SJCRH30 (cell line): Measurements from ENCODE around the gene CPA4. TPM values are rescaled to one million over a fixed set of nuclear protein-coding genes. Genes with fewer than 3 reads are reported as not detected.

Experiments used
- DNase-seq, 2 experiments: peaks; one replicate each; pipeline ENCODE4 v3.0.0-alpha.2; 2015 to 2020
- H3K27ac ChIP-seq: fragments of 250-450 bp; sonication (Bioruptor Pico); 2 replicates; pipeline ENCODE4 v1.5.1; 2020; ENCODE audit warnings: mild to moderate bottlenecking, moderate library complexity
- H3K27me3 ChIP-seq: fragments of 250-450 bp; sonication (Bioruptor Pico); 2 replicates; pipeline ENCODE4 v1.5.1; 2020; ENCODE audit warnings: mild to moderate bottlenecking, moderate library complexity
- H3K36me3 ChIP-seq: fragments of 250-450 bp; sonication (Bioruptor Pico); 2 replicates; pipeline ENCODE4 v1.5.1; 2020; ENCODE audit warnings: mild to moderate bottlenecking, moderate library complexity
- H3K4me1 ChIP-seq: fragments of 250-450 bp; sonication (Bioruptor Pico); 2 replicates; pipeline ENCODE4 v1.5.1; 2020; ENCODE audit warnings: mild to moderate bottlenecking, moderate library complexity
- H3K4me3 ChIP-seq: fragments of 250-450 bp; sonication (Bioruptor Pico); 2 replicates; pipeline ENCODE4 v1.5.1; 2020; ENCODE audit warnings: mild to moderate bottlenecking, moderate library complexity
- H3K9me3 ChIP-seq: fragments of 250-450 bp; sonication (Bioruptor Pico); replicated peaks from 2 replicates; pipeline ENCODE4 v1.5.1; 2020; ENCODE audit warnings: mild to moderate bottlenecking, moderate library complexity
- total RNA-seq: library from RNA; depleted of rRNA; stranded (reverse); fragments of >200 nt; shearing (Covaris generic); gene quantifications from 2 replicates; pipeline ENCODE4 v1.2.3, GENCODE V29; 2014

Gene CPA4
- total RNA-seq, 1 experiment from 2014 or later = 3.2 TPM

DNA sequence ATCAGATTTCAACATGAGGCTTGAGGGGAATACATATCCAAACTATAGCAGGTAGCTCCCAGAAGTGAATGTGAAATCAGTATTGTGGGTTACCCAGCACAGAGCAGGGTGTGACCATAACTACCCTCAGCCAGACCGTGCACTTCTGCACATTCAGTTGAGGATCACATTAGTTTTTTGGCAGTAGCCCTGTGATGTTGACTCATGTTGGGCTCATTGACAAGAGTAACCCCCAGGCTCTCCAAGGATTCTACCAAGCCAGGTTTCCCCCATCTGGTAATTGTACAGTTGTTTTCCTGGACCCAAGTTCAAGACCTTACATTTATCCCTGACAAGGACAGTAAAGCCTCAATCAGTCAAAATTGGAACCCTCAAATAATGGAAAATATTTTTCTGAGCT lies 11.7 kb upstream of the CPA4 start:
- no peak overlapping the region for H3K4me3 ChIP-seq
- H3K27ac ChIP-seq = no peak overlapping the region
- no peak for DNase-seq
- peaks cover 26% of the 10 kb centered on the region for H3K4me1 ChIP-seq
- H3K27me3 ChIP-seq = no peaks in the 10 kb centered on the region
- no peaks in the 10 kb centered on the region; the same call in 1 of the 2 replicates for H3K9me3 ChIP-seq
- H3K36me3 ChIP-seq = no peaks in the 10 kb centered on the region

DNA sequence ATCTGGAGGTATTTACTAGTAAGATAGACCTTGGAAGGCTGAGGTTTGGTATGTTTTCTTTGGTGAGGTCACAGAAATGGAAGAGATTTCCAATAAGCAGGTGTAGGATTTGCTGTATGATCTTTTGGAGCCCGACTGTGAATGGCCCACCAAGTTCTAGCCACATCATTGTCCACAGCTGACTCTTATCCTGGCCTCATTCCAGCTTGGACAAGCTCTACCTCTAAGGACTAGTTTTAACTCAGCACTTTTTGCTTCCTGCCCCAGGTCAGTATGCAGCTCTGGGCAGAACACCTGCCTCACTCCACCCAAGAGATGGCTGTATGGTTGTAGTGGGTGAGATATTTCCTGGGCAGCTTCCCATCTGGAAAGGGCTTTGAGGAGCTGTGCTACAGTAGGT lies 6.1 kb upstream of the CPA4 start:
- no peaks in the 10 kb centered on the region for H3K36me3 ChIP-seq
- DNase-seq = peak; percentile 70 to 85

DNA sequence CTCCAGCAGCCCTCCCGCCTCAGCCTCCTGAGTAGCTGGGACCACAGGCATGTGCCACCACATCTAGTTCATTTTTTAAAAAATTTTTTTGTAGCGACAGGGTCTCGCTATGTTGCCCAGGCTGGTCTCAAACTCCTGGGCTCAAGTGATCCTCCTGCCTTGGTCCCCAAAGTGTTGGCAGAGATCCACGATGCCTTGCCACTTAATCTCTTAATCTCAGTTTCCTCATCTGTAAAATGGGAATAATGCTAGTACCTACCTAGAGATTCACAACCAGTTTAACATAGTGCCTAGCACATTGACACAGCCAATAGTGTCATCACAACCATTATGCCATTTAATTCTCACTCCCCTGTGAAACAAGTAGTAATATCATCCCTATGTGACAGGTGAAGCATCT lies 4.8 kb upstream of the CPA4 start:
- H3K4me3 ChIP-seq = no peak overlapping the region
- H3K27ac ChIP-seq = no peak overlapping the region
- no peaks in the 10 kb centered on the region for H3K27me3 ChIP-seq
- H3K36me3 ChIP-seq = no peaks in the 10 kb centered on the region
- H3K9me3 ChIP-seq = no peaks in the 10 kb centered on the region; the same call in 1 of the 2 replicates
- peaks cover 33% of the 10 kb centered on the region for H3K4me1 ChIP-seq
- no peak for DNase-seq

More for the DNA sequence above, 6.1 kb upstream of the CPA4 start:
- H3K27me3 ChIP-seq = no peaks in the 10 kb centered on the region
- no peaks in the 10 kb centered on the region; the same call in 1 of the 2 replicates for H3K9me3 ChIP-seq
- H3K4me3 ChIP-seq = no peak overlapping the region
- H3K27ac ChIP-seq = no peak overlapping the region
- H3K4me1 ChIP-seq = peaks cover 23% of the 10 kb centered on the region

DNA sequence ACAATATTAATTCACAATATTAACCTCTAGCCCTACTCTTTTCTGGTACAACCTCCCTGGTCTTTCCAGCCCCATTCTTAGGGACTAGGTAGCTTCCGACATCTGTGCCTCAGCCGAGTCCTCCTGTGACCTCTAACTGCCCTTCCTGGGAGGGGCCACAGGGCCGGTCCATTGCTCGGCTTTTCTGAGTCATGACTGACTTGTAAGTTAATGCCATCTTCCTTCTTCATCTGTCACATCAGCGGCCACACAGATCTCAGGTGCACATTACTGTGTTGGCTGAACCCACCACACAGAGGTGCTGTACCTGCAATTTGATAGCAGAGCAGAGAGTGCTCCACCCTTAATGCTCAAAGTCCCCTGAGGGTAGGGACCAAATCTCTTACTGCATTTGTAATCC lies 4.1 kb upstream of the CPA4 start:
- Histone ChIP-seq H3K27me3 (no peaks in the 10 kb centered on the region), H3K36me3 (no peaks in the 10 kb centered on the region), H3K4me3 (no peak overlapping the region), H3K4me1 (peaks cover 37% of the 10 kb centered on the region), H3K27ac (no peak overlapping the region), H3K9me3 (no peaks in the 10 kb centered on the region; the same call in 1 of the 2 replicates)
- DNase-seq = no peak

DNA sequence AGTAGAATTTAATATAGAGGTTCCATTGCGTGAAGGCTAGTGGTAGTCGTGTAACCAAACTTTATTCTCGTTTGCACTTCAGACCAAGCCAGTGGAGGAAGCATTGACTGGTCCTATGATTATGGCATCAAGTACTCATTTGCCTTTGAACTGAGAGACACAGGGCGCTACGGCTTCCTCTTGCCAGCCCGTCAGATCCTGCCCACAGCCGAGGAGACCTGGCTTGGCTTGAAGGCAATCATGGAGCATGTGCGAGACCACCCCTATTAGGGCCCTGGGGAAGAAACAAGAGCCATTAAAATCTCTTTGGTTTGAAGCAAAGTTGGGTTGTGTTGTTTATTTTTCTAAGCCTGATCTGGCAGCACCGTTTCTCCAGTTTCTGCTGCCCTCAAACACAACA lies 3.5 kb upstream of the CPA4 start:
- Histone ChIP-seq H3K27ac (no peak overlapping the region), H3K4me3 (no peak overlapping the region), H3K9me3 (no peaks in the 10 kb centered on the region), H3K4me1 (peaks cover 39% of the 10 kb centered on the region), H3K27me3 (no peaks in the 10 kb centered on the region), H3K36me3 (no peaks in the 10 kb centered on the region)
- peak in 1 of 2 experiments; percentile 16 for DNase-seq

DNA sequence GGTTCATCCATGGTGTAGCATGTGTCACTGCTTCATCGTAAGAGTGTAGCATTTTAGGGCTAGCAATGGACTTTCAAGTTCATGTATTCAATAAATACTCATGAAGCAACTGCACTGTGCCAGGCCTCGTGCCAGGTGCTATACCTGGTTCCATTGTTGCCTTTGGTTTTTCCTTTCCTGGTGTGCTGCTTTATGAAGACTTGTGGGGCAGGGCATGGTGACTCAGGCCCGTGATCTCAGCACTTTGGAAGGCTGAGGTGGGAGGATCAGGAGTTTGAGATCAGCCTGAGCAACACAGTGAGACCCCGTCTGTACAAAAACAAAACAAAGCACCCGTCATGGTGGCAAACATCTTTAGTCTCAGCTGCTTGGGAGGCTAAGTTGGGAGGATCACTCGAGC lies 2.2 kb upstream of the CPA4 start:
- Histone ChIP-seq H3K9me3 (no peaks in the 10 kb centered on the region), H3K27ac (no peak overlapping the region), H3K4me1 (peaks cover 45% of the 10 kb centered on the region), H3K4me3 (no peak overlapping the region), H3K27me3 (no peaks in the 10 kb centered on the region), H3K36me3 (no peaks in the 10 kb centered on the region)
- no peak for DNase-seq

DNA sequence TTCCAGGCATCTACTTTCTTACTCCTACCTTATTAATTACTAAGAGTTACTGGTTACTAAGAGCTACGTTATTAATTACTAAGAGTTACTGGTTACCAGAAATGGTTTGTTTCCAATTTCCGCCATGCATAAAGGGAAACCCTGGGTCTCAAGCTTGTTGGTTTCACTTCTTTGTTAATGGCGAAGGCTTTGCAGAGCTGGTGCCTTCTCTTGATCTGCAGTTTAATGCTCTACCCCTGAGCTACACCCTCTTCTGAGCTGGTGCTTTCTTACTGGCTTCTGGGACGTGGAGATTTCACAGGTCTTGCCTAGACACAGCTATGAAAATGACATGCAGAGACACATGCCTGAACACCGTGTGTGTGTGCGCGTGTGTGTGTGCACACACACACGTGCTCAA lies 560 bp downstream of the CPA4 start:
- H3K9me3 ChIP-seq = no peaks in the 10 kb centered on the region
- H3K27ac ChIP-seq = no peak overlapping the region; the same call in 1 of the 2 replicates
- H3K4me1 ChIP-seq = peaks cover 31% of the 10 kb centered on the region
- no peak overlapping the region for H3K4me3 ChIP-seq
- no peak for DNase-seq
- no peaks in the 10 kb centered on the region for H3K36me3 ChIP-seq
- H3K27me3 ChIP-seq = no peaks in the 10 kb centered on the region

DNA sequence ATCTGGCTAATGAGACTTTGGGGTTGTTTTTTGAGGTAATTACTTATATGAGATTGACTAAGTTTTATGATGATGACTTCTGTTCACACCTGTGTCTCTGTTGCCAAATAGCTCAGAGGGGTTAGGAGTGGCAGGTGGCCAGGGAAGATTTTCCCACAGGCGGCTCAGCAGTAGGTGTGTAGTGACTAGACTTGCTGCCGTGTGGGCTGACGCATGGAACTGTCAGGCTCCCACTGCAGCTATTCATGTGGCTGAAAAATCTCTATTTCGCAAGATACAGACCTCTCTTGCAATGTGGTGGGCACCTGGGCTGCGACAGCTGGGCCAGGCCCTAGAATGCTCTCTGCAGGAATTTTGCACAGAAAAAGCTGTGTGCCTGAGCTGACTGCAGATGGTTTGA lies 1.4 kb downstream of the CPA4 start:
- H3K4me1 ChIP-seq = peaks cover 25% of the 10 kb centered on the region
- no peaks in the 10 kb centered on the region for H3K27me3 ChIP-seq
- H3K4me3 ChIP-seq = no peak overlapping the region
- H3K9me3 ChIP-seq = no peaks in the 10 kb centered on the region
- no peaks in the 10 kb centered on the region for H3K36me3 ChIP-seq
- peak in 1 of 2 experiments; percentile 44 for DNase-seq
- H3K27ac ChIP-seq = no peak overlapping the region

DNA sequence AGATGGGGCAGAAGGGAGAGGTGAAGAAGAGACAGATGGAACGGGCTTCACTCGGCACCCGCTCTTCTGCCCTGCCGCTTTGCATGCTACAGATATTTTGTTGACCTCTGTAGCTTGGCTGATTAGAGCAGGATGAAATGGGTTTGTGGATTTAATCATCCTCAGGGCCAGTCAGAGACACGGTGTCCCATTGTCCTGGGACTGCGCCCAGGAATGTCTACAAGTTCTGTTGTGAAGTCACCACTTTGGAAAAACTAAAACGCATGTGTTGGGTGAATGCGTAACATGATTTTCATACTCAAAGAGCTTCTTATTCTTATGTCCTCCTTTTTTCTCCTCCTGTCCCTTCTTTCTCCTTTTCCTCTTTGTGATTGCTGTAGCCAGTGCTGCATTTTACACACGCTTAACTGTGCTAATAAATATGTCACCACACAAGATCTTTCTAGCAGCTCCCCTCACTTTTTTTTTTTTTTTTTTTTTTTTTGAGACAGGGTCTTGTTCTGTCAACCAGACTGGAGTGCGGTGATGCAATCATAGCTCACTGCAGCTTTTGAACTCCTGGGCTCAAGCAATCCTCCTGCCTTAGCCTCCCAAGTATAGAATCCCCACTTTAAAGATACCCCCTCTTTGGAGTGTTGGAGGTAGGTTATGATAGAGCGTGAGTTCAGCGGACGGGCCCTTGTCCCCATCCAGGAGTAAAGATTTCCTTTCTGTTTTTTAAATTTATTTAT lies 3.4 kb downstream of the CPA4 start:
- no peak for DNase-seq
- no peak overlapping the region for H3K4me3 ChIP-seq
- H3K27ac ChIP-seq = no peak overlapping the region
- H3K36me3 ChIP-seq = no peaks in the 10 kb centered on the region
- H3K27me3 ChIP-seq = no peaks in the 10 kb centered on the region
- peaks cover 4% of the 10 kb centered on the region; the same call in 1 of the 2 replicates for H3K9me3 ChIP-seq
- peaks cover 23% of the 10 kb centered on the region for H3K4me1 ChIP-seq

DNA sequence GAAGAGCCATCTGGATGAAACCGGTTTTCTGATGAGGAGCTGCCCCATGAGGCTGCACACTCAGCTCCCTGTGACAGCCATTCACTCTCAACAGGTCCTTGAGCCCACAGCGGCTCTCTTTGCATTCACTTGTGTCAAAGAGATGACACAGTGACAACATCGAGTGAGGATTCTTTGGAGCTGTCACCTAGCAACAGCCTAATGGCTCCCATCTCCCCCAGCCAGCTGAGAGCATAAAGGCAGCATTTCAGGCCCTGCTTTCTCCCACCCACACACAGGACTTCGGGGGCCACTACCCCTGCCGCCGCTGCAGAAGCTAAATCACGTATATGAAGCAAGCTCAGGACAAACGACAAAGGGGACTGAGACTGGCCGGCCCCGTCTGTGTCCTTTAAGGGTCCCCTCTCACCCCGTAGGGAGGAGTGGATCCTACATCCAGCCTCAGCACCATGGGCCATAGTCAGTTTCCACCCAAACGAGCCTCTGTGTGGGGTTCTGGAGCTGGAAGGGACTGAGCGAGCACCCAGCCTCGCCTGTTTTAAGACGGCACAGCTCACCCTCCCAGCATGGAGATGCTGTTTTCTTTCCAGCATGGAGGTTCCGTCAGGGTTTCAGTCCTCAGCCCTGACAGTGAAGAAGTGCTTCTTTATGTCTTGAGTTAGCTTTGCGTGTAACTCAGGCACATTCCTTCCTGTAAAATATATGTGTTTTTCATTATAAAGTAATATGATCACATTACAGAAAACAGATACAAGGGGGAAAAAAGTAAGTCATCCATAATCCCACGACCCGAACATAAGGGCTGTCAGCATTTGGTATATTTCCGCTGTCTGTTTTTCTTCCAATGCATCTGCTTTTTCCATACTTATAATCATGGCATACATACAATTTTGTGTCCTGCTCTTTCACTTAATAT lies 4.9 kb downstream of the CPA4 start:
- H3K27ac ChIP-seq = no peak overlapping the region
- no peaks in the 10 kb centered on the region for H3K36me3 ChIP-seq
- peaks cover 4% of the 10 kb centered on the region; the same call in 1 of the 2 replicates for H3K9me3 ChIP-seq
- no peak overlapping the region for H3K4me3 ChIP-seq
- H3K27me3 ChIP-seq = no peaks in the 10 kb centered on the region
- DNase-seq = no peak
- peaks cover 15% of the 10 kb centered on the region for H3K4me1 ChIP-seq

DNA sequence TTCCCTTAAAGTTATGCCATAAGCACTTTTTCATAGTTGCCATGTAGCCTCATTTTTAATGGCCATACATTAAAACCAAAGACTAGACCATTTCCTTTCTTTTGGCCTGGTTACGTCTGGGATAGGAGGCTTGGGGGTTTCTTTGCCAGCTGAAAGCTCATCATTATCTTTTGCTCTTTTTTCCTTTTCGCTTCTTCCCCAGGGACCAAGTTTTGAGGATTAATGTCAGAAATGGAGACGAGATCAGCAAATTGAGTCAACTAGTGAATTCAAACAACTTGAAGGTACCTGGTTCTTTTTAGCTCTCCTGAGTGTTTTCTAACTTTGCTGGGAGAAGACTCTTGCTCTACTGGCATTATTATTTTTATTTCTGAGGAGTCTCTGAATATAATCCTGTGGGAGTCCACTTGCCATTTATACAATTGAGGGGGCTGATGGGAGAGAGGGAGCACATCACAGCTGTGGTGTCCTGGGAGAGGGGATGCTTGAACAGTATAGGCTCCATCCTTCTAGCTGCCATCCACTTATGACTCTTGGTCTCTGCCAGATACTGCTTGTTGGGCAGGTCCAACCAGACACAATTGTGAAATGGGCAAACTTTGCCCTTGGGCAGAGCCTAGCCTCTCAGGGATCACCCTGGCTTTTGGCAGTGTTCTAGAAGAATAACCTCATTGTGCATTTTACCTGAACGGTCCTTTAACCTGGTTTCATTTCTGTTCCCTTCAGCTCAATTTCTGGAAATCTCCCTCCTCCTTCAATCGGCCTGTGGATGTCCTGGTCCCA lies 5.8 kb downstream of the CPA4 start:
- no peaks in the 10 kb centered on the region for H3K27me3 ChIP-seq
- no peak for DNase-seq
- H3K36me3 ChIP-seq = no peaks in the 10 kb centered on the region
- H3K27ac ChIP-seq = no peak overlapping the region
- H3K4me1 ChIP-seq = peaks cover 9% of the 10 kb centered on the region; the same call in 1 of the 2 replicates
- H3K4me3 ChIP-seq = no peak overlapping the region
- H3K9me3 ChIP-seq = peaks cover 4% of the 10 kb centered on the region; the same call in 1 of the 2 replicates

DNA sequence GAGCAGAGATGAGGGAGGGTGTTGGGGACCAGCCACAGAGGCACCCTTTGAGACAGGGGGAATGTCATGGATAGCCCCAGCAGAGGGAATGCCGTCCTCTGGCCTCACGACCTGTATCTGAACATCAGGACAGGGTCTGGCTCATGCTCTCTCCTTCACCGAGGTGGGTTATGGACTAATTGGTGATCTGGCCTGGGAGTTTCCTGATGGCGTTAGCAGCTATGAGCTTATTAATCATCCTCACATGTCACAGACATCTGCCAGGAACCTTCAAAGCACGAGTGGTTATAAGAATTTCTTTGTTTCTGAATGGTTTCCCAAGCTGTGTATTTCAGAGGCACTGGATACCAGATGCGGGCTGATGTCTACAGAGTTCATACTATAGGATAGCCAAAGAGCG lies 6.9 kb downstream of the CPA4 start:
- peaks cover 2% of the 10 kb centered on the region; the same call in 1 of the 2 replicates for H3K4me1 ChIP-seq
- no peak overlapping the region for H3K27ac ChIP-seq
- no peak for DNase-seq
- H3K27me3 ChIP-seq = no peaks in the 10 kb centered on the region
- H3K36me3 ChIP-seq = no peaks in the 10 kb centered on the region
- H3K4me3 ChIP-seq = no peak overlapping the region
- peaks cover 4% of the 10 kb centered on the region; the same call in 1 of the 2 replicates for H3K9me3 ChIP-seq

DNA sequence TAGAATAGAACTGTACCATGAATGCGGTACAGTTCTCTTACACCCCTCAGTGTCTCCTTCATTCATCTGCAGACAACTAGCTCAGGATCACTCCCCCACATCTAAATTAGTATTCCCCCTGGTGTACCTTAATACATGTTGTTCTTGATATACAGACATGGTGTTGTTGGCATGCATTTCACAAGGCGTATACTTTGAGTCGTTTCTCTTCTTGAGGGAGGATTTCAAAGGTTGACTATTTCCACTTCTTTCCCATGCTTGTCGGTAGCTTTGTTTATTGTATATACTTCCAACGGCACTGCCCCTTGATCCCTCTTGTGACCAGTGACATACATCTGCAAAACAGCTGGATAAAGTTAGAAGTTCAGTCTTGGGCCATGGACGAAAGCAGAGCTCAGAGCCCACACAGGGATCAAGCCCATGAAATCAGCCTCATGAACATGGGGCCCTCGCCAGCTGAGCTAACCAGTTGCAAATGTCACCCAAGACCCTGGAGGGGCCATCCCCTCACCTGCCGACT lies 8.6 kb downstream of the CPA4 start:
- H3K36me3 ChIP-seq = no peaks in the 10 kb centered on the region

DNA sequence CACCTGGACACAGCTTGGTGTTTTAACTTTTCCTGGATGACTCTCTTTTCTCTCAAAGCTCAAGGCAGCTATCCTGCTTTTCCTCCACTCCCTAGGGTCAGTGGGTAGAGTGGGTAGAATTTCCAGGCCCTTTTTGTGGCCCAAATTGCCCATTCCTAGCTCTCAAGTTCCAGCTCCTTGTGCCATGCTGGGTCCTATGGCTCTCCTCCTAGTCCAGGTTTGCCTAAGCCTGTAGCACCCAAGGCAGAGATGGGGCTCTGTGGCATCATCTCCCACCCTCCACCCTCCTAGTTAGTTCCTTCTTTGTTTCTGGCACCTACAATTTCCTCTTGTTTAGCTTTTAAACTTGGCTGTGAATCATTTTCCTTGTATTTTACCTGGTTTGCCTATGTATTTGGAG lies 9.7 kb downstream of the CPA4 start:
- no peak overlapping the region for H3K4me3 ChIP-seq
- H3K4me1 ChIP-seq = no peaks in the 10 kb centered on the region
- no peak overlapping the region for H3K27ac ChIP-seq
- DNase-seq = no peak
- H3K27me3 ChIP-seq = no peaks in the 10 kb centered on the region
- no peaks in the 10 kb centered on the region for H3K36me3 ChIP-seq
- peaks cover 4% of the 10 kb centered on the region; the same call in 1 of the 2 replicates for H3K9me3 ChIP-seq

More for the DNA sequence above, 8.6 kb downstream of the CPA4 start:
- DNase-seq = no peak
- Histone ChIP-seq H3K27me3 (no peaks in the 10 kb centered on the region), H3K4me1 (no peaks in the 10 kb centered on the region), H3K27ac (no peak overlapping the region), H3K9me3 (peaks cover 4% of the 10 kb centered on the region; the same call in 1 of the 2 replicates), H3K4me3 (no peak overlapping the region)
